ENCODE measurements around the gene TMEM95.

- no peak for TF ChIP-seq CTCF (conservative IDR thresholded peaks at IDR 0.05 in 1 of 2, IDR thresholded peaks at IDR 0.05 in 1 of 2; ENCODE audit: extremely low read depth in 1 of 2, insufficient read depth in 1 of 2, low read depth in 1 of 2, low read length in 2 of 2)
- TF ChIP-seq EZH2 (IDR thresholded peaks at IDR 0.05; ENCODE audit: borderline replicate concordance, low read length): no peak
Measured at GRCh38 chr17:7403043-7403726, 48.2 kb downstream of the TMEM95 start.
